DND-41 (cell line): ENCODE results near the gene TMEM165.

Source experiments
- CTCF ChIP-seq: IDR thresholded peaks from 2 replicates; pipeline ENCODE4 v1.5.1; 2012; ENCODE audit warnings: borderline replicate concordance, low read length, moderate library complexity, mild to moderate bottlenecking; ENCODE audit not compliant: poor library complexity, severe bottlenecking; ENCODE audit errors: extremely low read depth
- EZH2 ChIP-seq: IDR thresholded peaks from 3 replicates; pipeline ENCODE4 v1.6.1; 2012; ENCODE audit warnings: borderline replicate concordance, low read depth, mild to moderate bottlenecking, moderate library complexity, low read length, inconsistent platforms; ENCODE audit not compliant: severe bottlenecking

- TF ChIP-seq CTCF (no peak), EZH2 (no peak)
Measured at GRCh38 chr4:55447108-55447708, 51.5 kb downstream of the TMEM165 start.
